ENCODE measurements around the gene ZMIZ1.

Gene ZMIZ1

GRCh38 chr10:79179164-79179956 lies 110.6 kb downstream of the ZMIZ1 start:
- no peak overlapping the region for H3K27ac ChIP-seq
- DNase-seq (ENCODE audit: low read depth, low spot score): no peak

- no peak for DNase-seq (ENCODE audit: low read depth, low spot score)
- H3K27ac ChIP-seq: no peak overlapping the region
Observed at GRCh38 chr10:79179957-79180309, 111.2 kb downstream of the ZMIZ1 start.

DNA sequence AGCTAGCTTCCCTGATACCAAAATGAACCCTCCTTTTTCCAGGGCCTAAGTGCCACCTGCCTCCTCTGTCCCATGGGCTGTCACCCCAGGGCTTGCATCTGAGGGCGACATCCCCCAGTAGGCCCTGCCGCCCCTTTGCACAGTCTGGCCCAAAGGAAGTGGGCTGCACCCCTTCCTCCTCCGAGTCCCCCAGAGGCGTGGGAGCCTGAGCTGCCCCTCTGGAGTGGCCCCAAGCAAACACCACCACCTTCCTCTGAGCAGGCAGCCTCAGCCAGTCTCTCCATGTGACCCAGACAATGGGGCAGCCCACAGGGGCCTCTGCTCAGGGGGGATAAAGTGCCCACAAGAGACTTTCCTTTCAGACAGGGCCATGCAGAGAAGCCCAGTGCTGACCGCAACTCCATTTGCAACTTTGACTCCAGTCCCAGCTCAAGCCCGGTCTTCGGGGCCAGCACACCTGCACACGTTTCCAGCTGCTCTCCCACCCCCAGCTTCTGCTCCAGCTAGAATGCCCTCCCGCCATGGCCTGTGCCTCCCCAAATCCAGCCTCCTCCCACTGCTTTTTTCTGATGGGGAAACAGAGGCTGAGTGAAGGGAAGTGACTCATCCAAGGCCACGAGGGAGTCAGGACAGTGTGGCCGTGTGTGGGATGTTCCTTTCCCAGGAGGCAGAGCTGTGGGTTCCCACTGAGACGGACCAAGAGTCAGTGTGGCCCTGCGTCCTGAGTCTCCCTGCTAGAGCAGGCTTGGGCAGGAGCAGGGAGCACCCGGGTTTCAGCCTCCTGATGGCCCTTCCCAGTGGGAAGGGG lies 111.9 kb downstream of the ZMIZ1 start:
- no peak for DNase-seq (ENCODE audit: low read depth, low spot score)
- H3K27ac ChIP-seq: no peak overlapping the region

DNA sequence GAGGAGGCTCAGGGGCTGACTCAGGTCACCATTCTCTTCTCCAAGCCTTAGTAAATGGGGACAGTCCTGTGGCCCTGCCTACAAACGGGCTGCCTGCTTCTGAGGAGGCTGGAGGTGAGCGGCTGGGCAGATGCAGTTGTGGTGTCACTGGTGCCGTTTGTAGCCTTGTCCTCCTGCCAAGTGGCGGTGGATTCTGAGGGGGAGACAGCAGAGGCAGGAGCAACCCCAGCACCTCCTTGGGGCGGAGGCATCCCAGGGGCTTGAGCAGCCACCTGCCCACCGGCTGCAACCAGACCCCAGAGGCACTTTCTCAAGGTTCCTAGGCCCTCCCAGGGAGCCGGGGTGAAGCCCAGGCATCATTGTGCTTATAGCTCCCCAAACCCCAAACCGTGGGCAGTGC lies 112.5 kb downstream of the ZMIZ1 start:
- no peak overlapping the region for H3K27ac ChIP-seq

GRCh38 chr10:79181698-79182521 lies 113.1 kb downstream of the ZMIZ1 start:
- no peak overlapping the region for H3K27ac ChIP-seq
- DNase-seq (ENCODE audit: low read depth, low spot score): no peak

More for the DNA sequence above, 112.5 kb downstream of the ZMIZ1 start:
- DNase-seq (ENCODE audit: low read depth, low spot score): no peak

GRCh38 chr10:79182781-79183467 lies 114.2 kb downstream of the ZMIZ1 start:
- H3K27ac ChIP-seq: no peak overlapping the region
- no peak for DNase-seq (ENCODE audit: low read depth, low spot score)

DNA sequence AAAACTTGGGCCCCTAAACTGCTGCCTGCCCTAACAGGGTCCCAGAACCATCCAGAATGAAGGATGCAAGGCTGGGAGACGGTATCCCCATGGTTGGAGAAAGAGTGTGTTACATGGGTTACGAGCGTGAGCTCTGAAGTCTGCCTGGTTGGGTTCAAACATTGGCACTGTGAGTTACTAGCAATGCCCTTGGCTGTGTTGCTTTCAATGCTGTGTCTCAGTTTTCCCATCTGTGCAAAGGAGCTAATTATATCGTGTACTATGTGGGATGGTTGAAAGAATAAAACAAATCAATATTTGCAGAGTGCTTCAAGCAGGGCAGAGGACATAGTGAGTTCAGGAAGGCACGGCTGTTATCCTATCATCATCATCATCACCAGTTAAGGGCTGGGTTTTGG lies 114.7 kb downstream of the ZMIZ1 start:
- no peak overlapping the region for H3K27ac ChIP-seq
- DNase-seq (ENCODE audit: low read depth, low spot score): no peak

GRCh38 chr10:79184145-79184625 lies 115.4 kb downstream of the ZMIZ1 start:
- H3K27ac ChIP-seq: peak overlapping the region; percentile 4

DNA sequence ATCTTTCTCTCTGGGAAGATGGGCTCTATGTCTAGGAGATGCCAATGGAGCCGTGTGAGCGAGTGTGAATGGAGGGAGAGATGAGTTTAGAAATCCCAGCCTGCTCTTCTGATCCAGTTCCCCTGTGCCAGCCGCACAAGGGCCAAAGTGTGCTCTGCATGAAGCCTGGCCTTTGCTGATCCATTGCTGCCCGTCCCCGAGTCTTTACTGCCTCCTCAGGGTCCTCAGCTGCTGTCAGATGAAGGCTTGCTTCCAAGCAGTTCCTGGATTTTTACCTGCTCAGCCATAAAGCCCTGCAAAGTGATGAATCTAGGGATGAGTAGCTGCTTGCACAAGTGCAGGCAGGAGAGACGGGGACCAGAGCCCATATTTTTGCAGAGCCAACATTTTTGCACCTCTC lies 115.9 kb downstream of the ZMIZ1 start:
- no peak overlapping the region for H3K27ac ChIP-seq
- no peak for DNase-seq (ENCODE audit: low read depth, low spot score)

More at GRCh38 chr10:79184145-79184625, 115.4 kb downstream of the ZMIZ1 start:
- DNase-seq (ENCODE audit: low read depth, low spot score): peak; percentile 18

- H3K27ac ChIP-seq: no peak overlapping the region
- no peak for DNase-seq (ENCODE audit: low read depth, low spot score)
Observed at GRCh38 chr10:79185067-79185774, 116.5 kb downstream of the ZMIZ1 start.

GRCh38 chr10:79185796-79186374 lies 117.1 kb downstream of the ZMIZ1 start:
- DNase-seq (ENCODE audit: low read depth, low spot score): no peak
- no peak overlapping the region for H3K27ac ChIP-seq

DNA sequence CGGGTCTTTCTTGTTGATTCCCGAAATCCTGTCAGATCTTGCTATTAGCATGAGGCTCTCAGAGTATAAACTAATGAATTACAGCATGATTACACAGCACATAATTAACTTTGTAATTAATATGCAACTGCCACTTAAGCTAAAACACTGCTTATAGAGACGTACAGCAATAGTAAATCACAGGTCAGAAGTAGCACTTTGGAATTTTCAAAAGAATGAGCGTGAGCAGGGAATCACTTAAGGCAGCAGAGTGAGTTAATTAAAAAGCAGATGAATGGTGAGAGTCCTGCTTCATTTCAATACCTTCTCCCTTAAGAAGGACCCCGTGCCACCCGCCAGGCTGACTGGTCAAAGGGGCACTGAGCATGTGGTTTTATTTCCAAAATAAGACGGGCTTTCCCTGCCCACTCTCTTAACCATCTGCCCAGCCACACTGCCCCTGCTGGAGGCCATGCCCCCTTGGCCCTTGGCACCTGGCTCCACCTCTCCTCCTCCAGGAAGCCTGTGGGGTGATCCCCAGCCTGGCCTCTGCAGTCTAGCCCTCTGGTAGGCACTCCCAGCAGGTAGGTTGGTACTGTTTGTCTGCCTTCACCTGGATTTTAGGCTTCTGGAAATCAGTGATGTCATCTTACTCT lies 117.8 kb downstream of the ZMIZ1 start:
- no peak overlapping the region for H3K27ac ChIP-seq
- no peak for DNase-seq (ENCODE audit: low read depth, low spot score)

- no peak for DNase-seq (ENCODE audit: low read depth, low spot score)
- no peak overlapping the region for H3K27ac ChIP-seq
Observed at GRCh38 chr10:79187121-79187940, 118.6 kb downstream of the ZMIZ1 start.

DNA sequence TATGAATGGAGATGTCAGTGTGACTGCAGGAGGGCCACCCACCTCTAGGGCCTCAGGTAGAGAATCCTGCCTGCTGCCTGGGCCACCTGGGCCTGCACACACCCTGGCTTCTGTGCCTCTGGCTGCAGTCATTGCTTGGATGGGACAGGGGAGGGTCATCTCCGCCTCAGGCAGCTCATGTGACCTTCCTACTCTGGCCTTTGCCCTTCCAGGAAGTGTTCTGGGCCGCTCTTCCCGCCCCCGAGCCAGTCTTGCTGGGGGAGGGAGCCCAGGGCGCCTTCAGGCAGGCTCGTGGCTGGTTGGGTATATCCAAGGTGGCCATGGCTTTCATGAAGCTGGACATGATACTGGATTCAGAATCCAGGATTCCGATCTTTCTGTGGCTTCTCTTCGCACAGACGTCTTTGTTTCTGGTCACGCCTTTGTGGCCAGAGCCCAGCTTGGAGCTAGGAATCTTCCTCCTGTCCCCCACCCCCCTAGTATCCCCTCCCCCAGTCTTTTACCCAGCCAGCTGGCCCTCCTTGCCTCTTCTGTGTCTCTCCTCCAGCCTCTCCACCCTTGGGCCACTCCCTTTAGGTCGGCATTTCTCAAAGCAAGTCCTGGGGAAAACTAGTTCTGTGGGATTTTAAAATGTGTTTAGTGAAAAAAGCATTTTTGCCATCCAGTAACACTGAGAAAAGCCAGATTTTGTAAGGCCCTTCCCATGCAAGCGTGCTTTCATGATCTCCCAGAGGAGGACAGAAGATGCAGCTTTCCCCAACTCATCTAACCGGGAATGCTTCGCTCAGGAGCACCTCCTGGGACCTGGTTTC lies 119.6 kb downstream of the ZMIZ1 start:
- no peak for DNase-seq (ENCODE audit: low read depth, low spot score)
- H3K27ac ChIP-seq: no peak overlapping the region

GRCh38 chr10:79189181-79189580 lies 120.4 kb downstream of the ZMIZ1 start:
- H3K27ac ChIP-seq: no peak overlapping the region
- DNase-seq (ENCODE audit: low read depth, low spot score): no peak

GRCh38 chr10:79189853-79190435 lies 121.2 kb downstream of the ZMIZ1 start:
- H3K27ac ChIP-seq: no peak overlapping the region
- DNase-seq (ENCODE audit: low read depth, low spot score): no peak
